Measurements from ENCODE around the gene HMX1.

Gene HMX1

GRCh38 chr4:8838961-8839431 lies 32.6 kb downstream of the HMX1 start:
- DNase-seq, result no peak

GRCh38 chr4:8838296-8838960 lies 33.2 kb downstream of the HMX1 start:
- DNase-seq, result no peak

- DNase-seq, result no peak
Measured at GRCh38 chr4:8837181-8837841, 34.3 kb downstream of the HMX1 start.

GRCh38 chr4:8836664-8837171 lies 34.9 kb downstream of the HMX1 start:
- DNase-seq, result no peak

- DNase-seq, result no peak
Measured at GRCh38 chr4:8835521-8836365, 35.9 kb downstream of the HMX1 start.

GRCh38 chr4:8834681-8835220 lies 36.9 kb downstream of the HMX1 start:
- no peak for DNase-seq

GRCh38 chr4:8832113-8832915 lies 39.3 kb downstream of the HMX1 start:
- no peak for DNase-seq

- DNase-seq, result no peak
Measured at GRCh38 chr4:8831221-8832112, 40.2 kb downstream of the HMX1 start.

- DNase-seq, result no peak
Measured at GRCh38 chr4:8830611-8831200, 40.9 kb downstream of the HMX1 start.

- DNase-seq, result no peak
Measured at GRCh38 chr4:8830056-8830455, 41.6 kb downstream of the HMX1 start.

GRCh38 chr4:8829584-8829983 lies 42.1 kb downstream of the HMX1 start:
- DNase-seq, result no peak

- DNase-seq, result no peak
Measured at GRCh38 chr4:8828869-8829268, 42.8 kb downstream of the HMX1 start.

GRCh38 chr4:8821151-8821950 lies 50.3 kb downstream of the HMX1 start:
- DNase-seq, result no peak

- DNase-seq, result no peak
Measured at GRCh38 chr4:8820178-8821102, 51.2 kb downstream of the HMX1 start.

GRCh38 chr4:8819473-8820177 lies 52.0 kb downstream of the HMX1 start:
- DNase-seq, result no peak

- DNase-seq, result no peak
Measured at GRCh38 chr4:8819019-8819418, 52.6 kb downstream of the HMX1 start.

GRCh38 chr4:8818063-8818881 lies 53.4 kb downstream of the HMX1 start:
- no peak for DNase-seq
